Right kidney (tissue), 1 donor: ENCODE data around the gene ACP3.

ENCODE experiments used
- DNase-seq: peaks from one replicate; pipeline ENCODE4 v3.0.0-alpha.2; 2016

Gene ACP3

DNA sequence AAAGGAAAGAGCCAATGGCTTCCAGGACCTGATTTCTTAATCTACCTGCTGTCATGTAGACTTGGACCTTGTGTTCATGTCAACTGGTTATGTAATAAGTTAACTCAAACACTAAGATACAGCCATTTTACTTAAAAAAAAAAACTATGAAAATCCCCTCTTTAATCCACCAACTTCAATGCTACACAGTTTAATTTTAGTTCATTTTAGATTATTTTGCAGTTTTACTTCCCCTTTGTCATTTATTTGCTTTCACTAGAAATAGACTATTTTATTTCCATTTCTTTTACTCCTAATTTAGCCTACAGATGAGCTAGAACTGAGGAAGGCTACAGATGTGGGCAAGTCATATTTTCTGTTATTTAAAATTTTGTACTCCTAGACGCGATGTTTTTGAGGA is 89.4 kb downstream of the ACP3 start:
- no peak for DNase-seq

DNA sequence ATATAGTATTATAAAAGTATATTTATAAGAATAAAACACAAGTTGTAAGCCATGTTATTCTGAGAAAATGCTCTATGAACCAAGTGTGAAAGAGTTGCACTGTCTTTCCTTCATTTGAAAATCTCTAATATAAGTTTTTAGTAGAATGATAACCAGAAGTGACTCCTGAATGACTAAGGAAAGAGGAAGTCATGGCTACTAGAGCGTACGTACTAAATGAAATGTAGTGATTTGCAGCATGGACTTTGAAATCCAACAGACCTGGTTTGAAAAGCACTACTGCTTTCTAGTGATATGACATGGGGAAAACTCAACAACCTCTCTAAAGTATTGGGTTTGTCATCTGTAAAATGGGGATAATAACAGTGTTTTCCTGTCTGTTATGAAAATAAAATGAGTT is 89.8 kb downstream of the ACP3 start:
- DNase-seq, result no peak
